Panc1 (cell line): ENCODE data around the gene PIAS4. TPM values are rescaled to one million over a fixed set of nuclear protein-coding genes. Genes with fewer than 3 reads are reported as not detected.

Experiments
- ATAC-seq: fragments of 200-7000 bp; cut with Tn5 transposase; 2 replicates; pipeline ENCODE4 v1.9.1; 2020; ENCODE audit warnings: mild to moderate bottlenecking, moderate library complexity
- BruUV-seq: library from RNA; stranded (reverse); fragments of 400-500 nt; replicated peaks from 2 replicates; lab custom pipeline; 2021; lab: Mats Ljungman, UMichigan
- CTCF ChIA-PET: fragments of 300-600 bp; sonication (Branson Sonifier 250); formaldehyde crosslinking; loops from one replicate; lab custom pipeline; 2022; ENCODE audit warnings: antibody characterized with exemption; lab: Charles Lee
- POLR2A ChIA-PET: fragments of 300-600 bp; sonication (Branson Sonifier 250); formaldehyde crosslinking; loops from one replicate; lab custom pipeline; 2022; ENCODE audit warnings: antibody characterized with exemption; lab: Charles Lee
- DNase-seq: peaks from one replicate; pipeline ENCODE4 v3.0.0-alpha.2; 2010; ENCODE audit warnings: low read depth, low spot score
- H3K27ac ChIP-seq: 2 replicates; pipeline ENCODE4 v1.5.1; 2011; ENCODE audit warnings: mild to moderate bottlenecking, low read length, inconsistent platforms
- H3K27me3 ChIP-seq: fragments of 200-500 bp; sonication (Bioruptor generic); 2 replicates; pipeline ENCODE4 v1.6.0; 2014; ENCODE audit warnings: low read length, inconsistent platforms; ENCODE audit not compliant: control insufficient read depth, insufficient read depth
- H3K36me3 ChIP-seq: fragments of 200-500 bp; sonication (Bioruptor generic); 2 replicates; pipeline ENCODE4 v1.5.1; 2014; ENCODE audit warnings: inconsistent platforms, mild to moderate bottlenecking, low read length, moderate library complexity; ENCODE audit not compliant: control insufficient read depth, insufficient read depth
- H3K4me1 ChIP-seq: 2 replicates; pipeline ENCODE4 v1.5.1; 2011; ENCODE audit warnings: inconsistent platforms, mild to moderate bottlenecking, low read length, moderate library complexity; ENCODE audit not compliant: control insufficient read depth, insufficient read depth
- H3K4me3 ChIP-seq, 2 experiments: 2 replicates each; pipeline ENCODE4 v1.5.1; 2011 to 2012; ENCODE audit warnings: low read depth in 2 of 2, low read length in 2 of 2, mild to moderate bottlenecking in 2 of 2, inconsistent platforms in 1 of 2, moderate library complexity in 1 of 2
- H3K9me3 ChIP-seq: fragments of 200-500 bp; sonication (Bioruptor generic); 2 replicates; pipeline ENCODE4 v1.5.1; 2014; ENCODE audit warnings: low read depth, mild to moderate bottlenecking, inconsistent platforms, low read length, moderate library complexity; ENCODE audit not compliant: control insufficient read depth, insufficient read depth
- CTCF ChIP-seq: fragments of 450-650 bp; IDR thresholded peaks from 2 replicates; pipeline ENCODE4 v1.5.1; 2017; ENCODE audit warnings: mild to moderate bottlenecking
- POLR2AphosphoS5 ChIP-seq: IDR thresholded peaks from 2 replicates; pipeline ENCODE4 v1.6.1; 2012; ENCODE audit warnings: mild to moderate bottlenecking, low read depth, low read length, moderate library complexity
- SIN3A ChIP-seq: IDR thresholded peaks from 2 replicates; pipeline ENCODE4 v1.6.1; 2012; ENCODE audit warnings: low read depth, mild to moderate bottlenecking, low read length, moderate library complexity, borderline replicate concordance; ENCODE audit not compliant: insufficient read depth
- TCF7L2 ChIP-seq: IDR thresholded peaks from 2 replicates; pipeline ENCODE4 v1.6.1; 2011; ENCODE audit warnings: mild to moderate bottlenecking, low read depth, low read length, inconsistent platforms
- in situ Hi-C: cut with HindIII; loops from 2 replicates; pipeline ENCODE4 v1.10.0; 2016; ENCODE audit warnings: low sequenced_read_pairs, low pct_unique_long_range_greater_than_20kb
- intact Hi-C: fragments of 100-400 bp; cut with micrococcal nuclease; formaldehyde crosslinking; loops from one replicate; pipeline ENCODE4 v1.10.0; 2022; ENCODE audit not compliant: unreplicated experiment
- total RNA-seq: library from RNA; stranded (reverse); gene quantifications from one replicate; pipeline ENCODE4 v1.2.1, GENCODE V29; 2021; ENCODE audit not compliant: unreplicated experiment
- TF ChIP-seq, protein P1 (sequence below), 2 experiments: IDR thresholded peaks; 2 replicates each; pipeline ENCODE4 v1.6.1; 2011 to 2012; ENCODE audit warnings: low read depth in 2 of 2, control low read depth in 1 of 2, low read length in 1 of 2, mild to moderate bottlenecking in 1 of 2, moderate library complexity in 1 of 2; ENCODE audit not compliant: insufficient read depth in 1 of 2

Gene PIAS4
- total RNA-seq, 1 experiment from 2014 or later: 36.7 TPM

- Histone ChIP-seq H3K27ac (no peak overlapping the region), H3K27me3 (no peaks in the 10 kb centered on the region), H3K36me3 (no peaks in the 10 kb centered on the region), H3K4me1 (no peaks in the 10 kb centered on the region), H3K4me3 (no peak overlapping the region), H3K9me3 (no peaks in the 10 kb centered on the region)
- intact Hi-C loops: no loop called here
- ATAC-seq: no peak
- TSS peak; percentile 73 for BruUV-seq
- ChIA-PET POLR2A (no interaction called here), CTCF (no interaction called here)
- in situ Hi-C loops: no loop called here
- no peak for TF ChIP-seq POLR2AphosphoS5
- no peak for TF ChIP-seq TCF7L2
- DNase-seq: no peak
These were observed 16.3 kb downstream of the PIAS4 start for GRCh38 chr19:4023600-4024398.

DNA sequence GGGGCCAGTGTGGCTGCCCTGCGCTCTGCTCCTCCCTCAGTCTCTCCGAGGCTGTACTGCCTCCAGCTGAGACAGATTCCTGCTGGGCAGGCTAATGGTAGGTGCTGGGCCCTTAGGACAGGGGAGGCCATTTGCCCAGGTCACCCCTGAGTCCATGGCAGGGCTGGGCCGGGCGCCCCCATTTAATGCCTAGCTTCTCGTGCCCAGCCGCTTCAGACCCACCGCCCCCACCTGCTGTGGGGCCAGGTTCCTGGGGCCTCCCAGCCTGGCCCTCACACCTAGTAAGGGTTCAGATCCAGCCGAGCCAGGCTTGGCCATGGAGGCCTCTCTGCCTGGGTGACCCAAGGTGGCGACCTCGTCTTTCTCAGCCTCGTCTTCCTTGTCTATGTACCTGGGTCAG is 17.8 kb downstream of the PIAS4 start:
- Histone ChIP-seq H3K4me3 (no peak overlapping the region), H3K27me3 (no peaks in the 10 kb centered on the region), H3K36me3 (no peaks in the 10 kb centered on the region), H3K4me1 (no peaks in the 10 kb centered on the region), H3K27ac (no peak overlapping the region), H3K9me3 (no peaks in the 10 kb centered on the region)
- in situ Hi-C loops (no loop called here), intact Hi-C loops (no loop called here)
- BruUV-seq: no TSS peak
- ATAC-seq (no peak), DNase-seq (no peak)
- TF ChIP-seq CTCF (no peak), TCF7L2 (no peak), SIN3A (no peak), POLR2AphosphoS5 (no peak)
- TF ChIP-seq, protein P1, sequence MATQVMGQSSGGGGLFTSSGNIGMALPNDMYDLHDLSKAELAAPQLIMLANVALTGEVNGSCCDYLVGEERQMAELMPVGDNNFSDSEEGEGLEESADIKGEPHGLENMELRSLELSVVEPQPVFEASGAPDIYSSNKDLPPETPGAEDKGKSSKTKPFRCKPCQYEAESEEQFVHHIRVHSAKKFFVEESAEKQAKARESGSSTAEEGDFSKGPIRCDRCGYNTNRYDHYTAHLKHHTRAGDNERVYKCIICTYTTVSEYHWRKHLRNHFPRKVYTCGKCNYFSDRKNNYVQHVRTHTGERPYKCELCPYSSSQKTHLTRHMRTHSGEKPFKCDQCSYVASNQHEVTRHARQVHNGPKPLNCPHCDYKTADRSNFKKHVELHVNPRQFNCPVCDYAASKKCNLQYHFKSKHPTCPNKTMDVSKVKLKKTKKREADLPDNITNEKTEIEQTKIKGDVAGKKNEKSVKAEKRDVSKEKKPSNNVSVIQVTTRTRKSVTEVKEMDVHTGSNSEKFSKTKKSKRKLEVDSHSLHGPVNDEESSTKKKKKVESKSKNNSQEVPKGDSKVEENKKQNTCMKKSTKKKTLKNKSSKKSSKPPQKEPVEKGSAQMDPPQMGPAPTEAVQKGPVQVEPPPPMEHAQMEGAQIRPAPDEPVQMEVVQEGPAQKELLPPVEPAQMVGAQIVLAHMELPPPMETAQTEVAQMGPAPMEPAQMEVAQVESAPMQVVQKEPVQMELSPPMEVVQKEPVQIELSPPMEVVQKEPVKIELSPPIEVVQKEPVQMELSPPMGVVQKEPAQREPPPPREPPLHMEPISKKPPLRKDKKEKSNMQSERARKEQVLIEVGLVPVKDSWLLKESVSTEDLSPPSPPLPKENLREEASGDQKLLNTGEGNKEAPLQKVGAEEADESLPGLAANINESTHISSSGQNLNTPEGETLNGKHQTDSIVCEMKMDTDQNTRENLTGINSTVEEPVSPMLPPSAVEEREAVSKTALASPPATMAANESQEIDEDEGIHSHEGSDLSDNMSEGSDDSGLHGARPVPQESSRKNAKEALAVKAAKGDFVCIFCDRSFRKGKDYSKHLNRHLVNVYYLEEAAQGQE (IDR thresholded peaks at IDR 0.05; ENCODE audit: insufficient read depth in 1 of 2, low read depth in 2 of 2, low read length in 1 of 2): no peak
- ChIA-PET CTCF (no interaction called here), POLR2A (no interaction called here)

- Histone ChIP-seq H3K4me3 (no peak overlapping the region), H3K36me3 (no peaks in the 10 kb centered on the region), H3K9me3 (no peaks in the 10 kb centered on the region), H3K27ac (no peak overlapping the region), H3K27me3 (no peaks in the 10 kb centered on the region), H3K4me1 (no peaks in the 10 kb centered on the region)
- intact Hi-C loops (no loop called here), in situ Hi-C loops (no loop called here)
- no peak for ATAC-seq
- ChIA-PET CTCF (interaction anchor here (0.6 kb wide), 1 partner anchor 19 kb away, joined by 12 read pairs; no protein-coding TSS in a partner anchor), POLR2A (no interaction called here)
- TF ChIP-seq POLR2AphosphoS5: no peak
- TF ChIP-seq, protein P1 (IDR thresholded peaks at IDR 0.05; ENCODE audit: insufficient read depth in 1 of 2, low read depth in 2 of 2, low read length in 1 of 2): no peak
- TF ChIP-seq SIN3A: no peak
- no peak for TF ChIP-seq TCF7L2
- no peak for TF ChIP-seq CTCF
- no TSS peak for BruUV-seq
- no peak for DNase-seq
These were observed 19.6 kb downstream of the PIAS4 start for GRCh38 chr19:4027146-4027545.
